CD14-positive monocyte (primary cell): ENCODE data around the gene SLC37A4. TPM values are rescaled to one million over a fixed set of nuclear protein-coding genes. Genes with fewer than 3 reads are reported as not detected.
A peak's percentile ranks its signal among the peaks of the same experiment; 100 is the strongest.

Experiments used
- DNase-seq, 3 donors: peaks; one replicate each; pipeline ENCODE4 v3.0.0-alpha.2; 2011 to 2022
- H2AFZ ChIP-seq: 2 replicates; pipeline ENCODE4 v1.6.0; 2012; ENCODE audit warnings: mild to moderate bottlenecking, low read depth, low read length, inconsistent platforms; ENCODE audit not compliant: insufficient read depth, poor library complexity, severe bottlenecking
- H3K27ac ChIP-seq, 2 donors: 1 replicate in 1 of 2; 2 replicates in 1 of 2; pipeline ENCODE4 v1.5.1; 2012 to 2013; ENCODE audit warnings: low read length in 2 of 2, control low read depth in 1 of 2, inconsistent platforms in 1 of 2, low read depth in 1 of 2, mild to moderate bottlenecking in 1 of 2
- H3K27me3 ChIP-seq, 2 donors: one replicate each; pipeline versions ENCODE4 v1.6.0 to v1.6.1; 2011 to 2013; ENCODE audit warnings: low read length in 2 of 2; ENCODE audit not compliant: control insufficient read depth in 2 of 2, insufficient read depth in 2 of 2
- H3K36me3 ChIP-seq, 2 donors: replicated peaks in 1 of 2; 1 replicate in 1 of 2; 2 replicates in 1 of 2; pipeline versions ENCODE4 v1.5.1 to v1.6.1; 2012 to 2013; ENCODE audit warnings: low read length in 2 of 2, control low read depth in 1 of 2, inconsistent platforms in 1 of 2, mild to moderate bottlenecking in 1 of 2; ENCODE audit not compliant: insufficient read depth in 2 of 2, control insufficient read depth in 1 of 2
- H3K4me1 ChIP-seq, 2 donors: 1 replicate in 1 of 2; 2 replicates in 1 of 2; pipeline versions ENCODE4 v1.5.1 to v1.6.1; 2012 to 2013; ENCODE audit warnings: low read length in 2 of 2, control low read depth in 1 of 2, inconsistent platforms in 1 of 2, mild to moderate bottlenecking in 1 of 2, moderate library complexity in 1 of 2; ENCODE audit not compliant: insufficient read depth in 2 of 2, control insufficient read depth in 1 of 2
- H3K4me2 ChIP-seq: replicated peaks from 2 replicates; pipeline ENCODE3; 2012; ENCODE audit warnings: low read length, moderate library complexity, mild to moderate bottlenecking; ENCODE audit not compliant: poor library complexity, severe bottlenecking; ENCODE audit errors: extremely low read depth
- H3K4me3 ChIP-seq, 3 experiments: fragments of 200-600 bp in 1 of 3; sonication (generic) in 1 of 3; replicated peaks in 1 of 3; 1 replicate in 2 of 3; 2 replicates in 1 of 3; pipeline ENCODE4 v1.5.1; 2011 to 2013; ENCODE audit warnings: low read length in 3 of 3, mild to moderate bottlenecking in 3 of 3, control low read depth in 2 of 3, low read depth in 2 of 3, inconsistent platforms in 1 of 3, moderate library complexity in 1 of 3
- H3K79me2 ChIP-seq: 2 replicates; pipeline ENCODE4 v1.6.0; 2012; ENCODE audit warnings: mild to moderate bottlenecking, control low read depth, inconsistent platforms, low read length, moderate library complexity; ENCODE audit not compliant: insufficient read depth
- H3K9ac ChIP-seq: 2 replicates; pipeline ENCODE4 v1.6.0; 2017; ENCODE audit warnings: low read length, mild to moderate bottlenecking; ENCODE audit not compliant: insufficient read depth, poor library complexity, severe bottlenecking
- H3K9me3 ChIP-seq, 2 donors: replicated peaks in 1 of 2; 1 replicate in 1 of 2; 2 replicates in 1 of 2; pipeline versions ENCODE4 v1.5.1 to v1.6.1; 2012 to 2013; ENCODE audit warnings: low read length in 2 of 2, control low read depth in 1 of 2; ENCODE audit not compliant: control insufficient read depth in 1 of 2, insufficient read depth in 1 of 2
- H4K20me1 ChIP-seq: 2 replicates; pipeline ENCODE4 v1.6.0; 2012; ENCODE audit warnings: mild to moderate bottlenecking, low read length, control low read depth, moderate library complexity; ENCODE audit not compliant: insufficient read depth
- H3K27ac Mint-ChIP-seq, 7 donors: one replicate each; pipeline ENCODE4 v1.8.0; 2020; ENCODE audit warnings: mild to moderate bottlenecking in 7 of 7, mixed read lengths in 7 of 7, moderate library complexity in 6 of 7, inconsistent platforms in 2 of 7
- H3K27me3 Mint-ChIP-seq, 3 donors: one replicate each; pipeline ENCODE4 v1.8.0; 2021 to 2022; ENCODE audit warnings: low read depth in 3 of 3, mild to moderate bottlenecking in 3 of 3, mixed read lengths in 3 of 3, moderate library complexity in 3 of 3, inconsistent platforms in 1 of 3
- H3K36me3 Mint-ChIP-seq, 2 donors: one replicate each; pipeline ENCODE4 v1.8.0; 2020; ENCODE audit warnings: mixed read lengths in 2 of 2, inconsistent platforms in 1 of 2, mild to moderate bottlenecking in 1 of 2
- H3K4me1 Mint-ChIP-seq: one replicate; pipeline ENCODE4 v1.8.0; 2020; ENCODE audit warnings: mild to moderate bottlenecking, mixed read lengths
- H3K4me3 Mint-ChIP-seq, 2 donors: one replicate each; pipeline ENCODE4 v1.8.0; 2020; ENCODE audit warnings: mild to moderate bottlenecking in 2 of 2, mixed read lengths in 2 of 2, moderate library complexity in 1 of 2
- H3K9me3 Mint-ChIP-seq, 7 donors: one replicate each; pipeline ENCODE4 v1.8.0; 2020 to 2022; ENCODE audit warnings: mixed read lengths in 7 of 7, mild to moderate bottlenecking in 6 of 7, moderate library complexity in 6 of 7, inconsistent platforms in 2 of 7
- WGBS: methylation state at CpG from one replicate; pipeline ENCODE4 v1.1.5; 2013; ENCODE audit warnings: missing lambda C conversion rate; ENCODE audit not compliant: insufficient coverage; 5-methylcytosine and 5-hydroxymethylcytosine counted together
- intact Hi-C, 2 donors: fragments of 100-400 bp; cut with micrococcal nuclease; formaldehyde crosslinking; loops; one replicate each; pipeline versions ENCODE4 v1.15.0 to v1.15.1; 2023
- polyA plus RNA-seq, 3 donors: library from polyadenylated mRNA; depleted of rRNA in 1 of 3; unstranded in 2 of 3; stranded (reverse) in 1 of 3; fragments of 300-500 nt in 2 of 3; fragments of >200 nt in 1 of 3; fragmentation: Illumina TruSeq in 2 of 3; gene quantifications; 1 replicate in 2 of 3; 2 replicates in 1 of 3; pipeline ENCODE4 v1.2.3, GENCODE V29; 2012 to 2021
- TF ChIP-seq, protein P1 (sequence below): fragments of 200-600 bp; IDR thresholded peaks from one replicate; pipeline ENCODE4 v1.8.0; 2022; ENCODE audit warnings: antibody characterized with exemption, mild to moderate bottlenecking

Gene SLC37A4
- polyA plus RNA-seq, 3 donors: 5.9 to 8.0 (median 7.2) TPM

DNA sequence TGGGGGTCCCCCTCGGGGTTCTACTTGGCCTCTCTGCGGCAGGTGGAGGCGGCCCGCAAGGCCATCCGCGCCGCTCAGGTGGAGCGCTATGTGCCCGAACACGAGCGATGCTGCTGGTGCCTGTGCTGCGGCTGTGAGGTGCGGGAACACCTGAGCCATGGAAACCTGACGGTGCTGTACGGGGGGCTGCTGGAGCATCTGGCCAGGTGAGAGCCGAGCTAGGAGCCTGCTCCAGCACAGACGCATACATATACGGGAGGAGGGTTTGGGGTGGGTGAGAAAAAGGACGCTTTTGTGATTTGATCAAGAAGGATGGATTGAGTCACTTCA, 32.3 kb downstream of the SLC37A4 start:
- intact Hi-C loops: loop anchor here (1.0 to 5.0 kb wide), 3 partner anchors 18 to 34 kb away; partner anchors contain the start of gene SLC37A4 (in 1 of the 2)
- peaks cover 29 to 42% of the 10 kb centered on the region in 2 donors for H3K36me3 ChIP-seq
- H3K4me2 ChIP-seq: peak overlapping the region; percentile 99
- Mint-ChIP-seq H3K27me3 (peaks cover 0 to 2% (median 0%) of the 10 kb centered on the region in 3 donors), H3K4me3 (peak overlapping the region; percentile 95 to 97), H3K4me1 (peaks cover 25% of the 10 kb centered on the region), H3K27ac (peak overlapping the region; percentile 91 to 97 (median 95)), H3K9me3 (no peaks in the 10 kb centered on the region), H3K36me3 (peaks cover 35 to 47% of the 10 kb centered on the region in 2 donors)
- peaks cover 19 to 23% of the 10 kb centered on the region in 2 donors for H3K4me1 ChIP-seq
- TF ChIP-seq, protein P1, sequence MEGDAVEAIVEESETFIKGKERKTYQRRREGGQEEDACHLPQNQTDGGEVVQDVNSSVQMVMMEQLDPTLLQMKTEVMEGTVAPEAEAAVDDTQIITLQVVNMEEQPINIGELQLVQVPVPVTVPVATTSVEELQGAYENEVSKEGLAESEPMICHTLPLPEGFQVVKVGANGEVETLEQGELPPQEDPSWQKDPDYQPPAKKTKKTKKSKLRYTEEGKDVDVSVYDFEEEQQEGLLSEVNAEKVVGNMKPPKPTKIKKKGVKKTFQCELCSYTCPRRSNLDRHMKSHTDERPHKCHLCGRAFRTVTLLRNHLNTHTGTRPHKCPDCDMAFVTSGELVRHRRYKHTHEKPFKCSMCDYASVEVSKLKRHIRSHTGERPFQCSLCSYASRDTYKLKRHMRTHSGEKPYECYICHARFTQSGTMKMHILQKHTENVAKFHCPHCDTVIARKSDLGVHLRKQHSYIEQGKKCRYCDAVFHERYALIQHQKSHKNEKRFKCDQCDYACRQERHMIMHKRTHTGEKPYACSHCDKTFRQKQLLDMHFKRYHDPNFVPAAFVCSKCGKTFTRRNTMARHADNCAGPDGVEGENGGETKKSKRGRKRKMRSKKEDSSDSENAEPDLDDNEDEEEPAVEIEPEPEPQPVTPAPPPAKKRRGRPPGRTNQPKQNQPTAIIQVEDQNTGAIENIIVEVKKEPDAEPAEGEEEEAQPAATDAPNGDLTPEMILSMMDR: no peak
- no peaks in the 10 kb centered on the region for H3K9me3 ChIP-seq
- no peaks in the 10 kb centered on the region for H3K27me3 ChIP-seq
- no peak for DNase-seq
- WGBS: 6% methylated on average over 16 of the region's 19 CpGs
- peak overlapping the region; percentile 65 to 87 (median 82) for H3K4me3 ChIP-seq
- H2AFZ ChIP-seq: peak overlapping the region; percentile 95
- H3K79me2 ChIP-seq: peaks cover 34% of the 10 kb centered on the region
- H3K27ac ChIP-seq: peak overlapping the region; percentile 37 to 87
- H4K20me1 ChIP-seq: no peaks in the 10 kb centered on the region
- peak overlapping the region; percentile 89 for H3K9ac ChIP-seq

DNA sequence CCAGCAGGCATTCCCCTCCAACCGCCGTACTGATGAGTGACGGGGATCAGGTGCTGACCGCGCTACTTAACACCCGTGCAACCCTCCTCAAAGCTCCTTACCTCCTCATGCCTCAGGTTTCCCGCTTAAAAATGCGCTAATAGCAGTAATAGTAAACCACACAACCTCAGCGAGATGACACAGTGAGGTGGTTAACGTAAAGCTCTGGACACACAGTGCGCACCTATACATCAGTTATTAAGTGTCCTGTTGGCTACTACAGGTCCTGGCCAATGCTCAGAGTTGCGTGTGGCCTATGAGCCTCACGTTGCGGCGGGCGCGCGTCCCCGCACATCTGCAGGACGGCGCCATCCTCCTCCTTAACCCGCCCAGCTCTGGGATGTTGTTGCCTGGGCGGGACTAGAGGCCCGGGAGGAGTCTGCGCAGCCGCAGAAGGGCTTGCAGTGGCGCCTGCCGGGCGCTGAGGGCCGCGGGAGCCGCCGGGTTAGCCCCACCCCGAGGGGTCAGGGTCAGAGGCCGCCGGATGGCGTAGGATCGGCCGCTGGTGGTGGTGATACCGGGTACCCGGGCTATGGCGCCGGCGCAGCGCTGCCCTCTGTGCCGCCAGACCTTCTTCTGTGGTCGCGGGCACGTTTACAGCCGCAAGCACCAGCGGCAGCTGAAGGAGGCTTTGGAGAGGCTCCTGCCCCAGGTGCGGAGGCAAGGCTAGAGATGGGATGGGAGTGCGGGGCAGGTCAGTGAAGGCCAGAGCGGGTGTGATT, 32.9 kb downstream of the SLC37A4 start, which contains the start of gene CENATAC:
CENATAC (plus strand) TSS at position 512 of the 761 bp plus-strand sequence; CDS start at position 572, 60 bp downstream.
- intact Hi-C loops: loop anchor here (1.0 to 5.0 kb wide), 3 partner anchors 18 to 34 kb away; partner anchors contain the start of gene SLC37A4 (in 1 of the 2)
- peak within 1 kb of the TSS; percentile 92 to 97 (median 95) for H3K27ac Mint-ChIP-seq
- Histone ChIP-seq H3K4me2 (peak within 1 kb of the TSS; percentile 99), H3K27ac (peak within 1 kb of the TSS; percentile 37 to 87), H3K4me1 (peaks cover 19 to 23% of the 10 kb centered on the region in 2 donors), H3K9me3 (no peaks in the 10 kb centered on the region), H3K27me3 (no peaks in the 10 kb centered on the region), H3K36me3 (peaks cover 24 to 36% of the 10 kb centered on the region in 2 donors), H4K20me1 (no peaks in the 10 kb centered on the region), H3K4me3 (peak within 1 kb of the TSS; percentile 65 to 87 (median 82)), H3K9ac (peak within 1 kb of the TSS; percentile 89), H2AFZ (peak within 1 kb of the TSS; percentile 95), H3K79me2 (peaks cover 34% of the 10 kb centered on the region)
- H3K9me3 Mint-ChIP-seq: no peaks in the 10 kb centered on the region
- H3K4me3 Mint-ChIP-seq: peak within 1 kb of the TSS; percentile 95 to 97
- TF ChIP-seq, protein P1: no peak
- peaks cover 0 to 2% (median 0%) of the 10 kb centered on the region in 3 donors for H3K27me3 Mint-ChIP-seq
- WGBS: under 1% methylated on average over 54 of the region's 54 CpGs
- peaks cover 25% of the 10 kb centered on the region for H3K4me1 Mint-ChIP-seq
- H3K36me3 Mint-ChIP-seq: peaks cover 30 to 42% of the 10 kb centered on the region in 2 donors
- peak; percentile 91 to 95 (median 93) for DNase-seq
